Activated CD4-positive, alpha-beta T cell treated with anti-CD3 and anti-CD28 coated beads, Interleukin-2, Interleukin-6, amounts not matched to agents 100 ng/mL and 50 ng/mL, durations not matched to agents 16 hours and 8 hours (primary cell): ENCODE results near the gene ZMIZ1.
"Not testable (repeated sequence)": the region's sequence is repeated elsewhere in the genome, so short reads cannot be mapped to it uniquely, and the experiment has no call there.

Experiments
- DNase-seq: peaks from one replicate; pipeline ENCODE4 v3.0.0-alpha.2; 2020

ZMIZ1 gene

DNA sequence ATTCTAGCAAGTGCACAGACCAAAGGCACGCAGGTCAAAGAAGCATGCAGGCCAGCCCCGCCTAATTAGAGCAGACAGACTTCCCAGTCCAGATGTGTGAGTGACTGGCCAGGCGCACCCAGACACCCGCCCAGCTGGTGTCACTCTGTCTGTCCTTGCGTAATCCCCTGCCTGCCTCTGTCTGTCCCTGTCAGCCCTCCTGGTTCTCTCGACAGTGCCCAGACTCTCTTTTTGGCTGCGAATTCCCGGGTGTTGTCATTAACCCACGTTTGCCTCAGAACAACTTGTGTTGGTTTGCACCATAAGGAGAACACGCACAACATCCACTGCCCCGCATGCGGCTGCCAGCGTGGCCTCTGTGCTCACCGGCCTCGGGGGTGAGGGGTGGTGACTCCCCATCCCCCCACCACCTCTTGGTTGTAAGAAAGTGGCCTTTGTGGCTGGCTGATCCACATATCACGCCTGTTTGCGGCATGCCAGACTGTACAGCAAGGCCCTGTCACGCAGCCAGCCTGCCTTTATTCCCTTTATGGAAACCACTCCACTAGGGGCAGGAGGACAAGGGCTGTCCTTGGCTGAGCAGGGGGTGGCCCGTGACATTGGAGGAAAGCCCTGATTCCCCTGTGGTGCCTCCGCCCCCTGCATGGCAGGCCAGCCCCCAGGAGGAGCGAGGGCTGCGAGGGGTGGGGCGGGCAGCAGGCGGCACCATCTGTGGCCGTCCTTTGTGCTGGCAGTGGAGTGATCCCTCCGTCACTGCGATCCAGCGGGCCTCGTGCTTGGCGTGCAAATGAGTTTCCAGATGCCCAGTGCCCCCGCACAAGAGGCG lies 205.7 kb downstream of the ZMIZ1 start:
- no peak for DNase-seq

DNA sequence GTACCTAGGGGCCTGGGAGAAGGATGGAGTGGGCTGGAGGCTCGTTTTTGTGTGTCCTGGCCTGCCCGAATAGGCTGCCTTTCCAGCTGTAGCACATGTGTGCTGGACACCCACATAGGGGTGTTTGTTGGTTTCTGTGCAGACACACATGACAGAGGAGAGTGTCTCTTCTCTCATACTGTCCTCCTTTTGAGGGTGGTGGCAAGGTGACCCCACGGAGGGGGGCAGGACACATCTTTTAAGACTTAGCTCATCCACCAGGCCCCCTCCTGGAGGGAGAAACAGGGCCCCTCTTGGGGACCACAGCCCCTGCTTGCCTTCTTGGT lies 206.3 kb downstream of the ZMIZ1 start:
- no peak for DNase-seq

DNA sequence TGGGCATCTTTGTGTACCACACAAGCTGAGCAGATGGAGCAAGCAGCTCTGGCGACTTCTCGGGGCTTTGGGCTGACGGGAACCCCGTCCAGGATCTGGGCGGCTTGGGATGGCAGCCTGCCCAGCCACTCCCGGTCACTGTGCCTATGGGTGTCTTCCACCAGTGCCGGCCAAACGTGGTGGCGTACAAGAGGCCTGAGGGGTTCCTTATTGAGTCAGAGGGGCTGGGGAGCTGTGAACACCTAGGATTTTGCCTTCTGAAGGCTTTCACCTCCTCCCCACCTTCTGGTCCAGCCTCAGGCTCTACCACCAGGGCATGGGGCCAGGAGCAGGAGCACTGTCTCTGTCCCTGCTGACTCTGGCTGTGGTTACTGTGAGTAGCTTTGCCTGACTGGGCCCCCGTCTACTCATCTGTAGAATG lies 206.7 kb downstream of the ZMIZ1 start:
- no peak for DNase-seq

DNA sequence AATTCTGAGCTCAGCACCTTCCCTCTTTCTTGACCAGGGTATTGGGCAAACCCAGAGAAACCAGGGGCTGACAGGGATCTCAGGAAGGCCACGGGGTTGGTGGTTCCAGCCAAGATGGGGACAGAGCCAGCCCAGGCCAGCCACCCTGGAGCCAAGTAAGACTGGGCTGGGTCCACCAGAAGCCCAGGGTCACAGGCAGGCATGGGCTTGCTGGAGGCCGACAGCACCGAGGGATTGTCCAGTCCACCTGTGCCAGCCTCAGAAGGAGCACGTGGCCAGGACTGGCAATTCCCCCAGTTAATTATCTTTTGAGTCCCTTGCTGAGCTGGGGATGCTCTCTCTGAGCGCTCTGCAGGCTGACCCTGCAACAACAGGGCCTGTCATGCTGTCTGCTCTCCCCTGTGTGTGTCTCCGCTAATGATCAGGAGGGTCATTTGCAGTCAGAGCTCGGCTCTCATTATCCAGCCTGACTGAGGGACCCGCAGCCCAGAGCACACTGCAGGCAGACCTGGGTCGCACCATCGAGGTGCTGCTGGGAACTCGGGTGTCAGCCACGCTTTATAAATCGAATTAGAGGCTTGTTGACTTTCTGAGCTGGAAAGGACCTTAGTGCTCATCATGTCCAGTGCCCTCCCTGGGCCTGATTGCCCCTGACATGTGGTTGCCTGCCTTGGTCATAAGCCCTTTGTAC lies 209.0 kb downstream of the ZMIZ1 start:
- DNase-seq: no peak

DNA sequence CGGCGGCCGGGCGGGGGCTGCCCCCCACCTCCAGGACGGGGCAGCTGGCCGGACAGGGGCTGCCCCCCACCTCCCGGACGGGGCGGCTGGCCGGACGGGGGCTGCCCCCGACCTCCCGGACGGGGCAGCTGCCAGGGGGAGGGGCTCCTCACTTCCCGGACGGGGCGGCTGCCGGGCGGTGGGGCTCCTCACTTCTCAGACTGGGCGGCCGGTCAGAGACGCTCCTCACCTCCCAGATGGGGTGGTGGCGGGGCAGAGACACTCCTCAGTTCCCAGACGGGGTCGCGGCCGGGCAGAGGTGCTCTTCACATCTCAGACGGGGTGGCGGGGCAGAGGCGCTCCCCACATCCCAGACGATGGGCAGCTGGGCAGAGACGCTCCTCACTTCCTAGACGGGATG lies 210.3 kb downstream of the ZMIZ1 start:
- DNase-seq: not testable (repeated sequence)

DNA sequence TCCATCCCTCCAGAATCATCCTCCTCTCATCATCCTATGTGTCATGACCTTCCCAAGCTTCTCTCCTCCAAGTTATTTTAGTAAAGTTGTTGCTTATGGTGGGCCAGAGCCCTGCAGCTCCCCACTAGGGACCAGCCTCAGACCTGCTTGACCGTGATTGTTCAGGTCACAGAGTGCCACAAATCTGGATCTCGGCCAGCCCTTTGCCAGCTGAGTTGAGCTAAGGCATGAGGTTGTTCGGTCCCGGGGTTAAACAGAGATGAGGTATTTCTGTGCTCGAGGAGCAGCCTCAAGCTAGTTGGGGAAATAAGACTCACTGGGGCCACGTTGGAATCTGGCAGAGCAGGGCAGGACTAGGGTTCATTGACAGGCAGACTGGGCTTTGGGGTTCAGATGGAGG lies 212.2 kb downstream of the ZMIZ1 start:
- DNase-seq: no peak

DNA sequence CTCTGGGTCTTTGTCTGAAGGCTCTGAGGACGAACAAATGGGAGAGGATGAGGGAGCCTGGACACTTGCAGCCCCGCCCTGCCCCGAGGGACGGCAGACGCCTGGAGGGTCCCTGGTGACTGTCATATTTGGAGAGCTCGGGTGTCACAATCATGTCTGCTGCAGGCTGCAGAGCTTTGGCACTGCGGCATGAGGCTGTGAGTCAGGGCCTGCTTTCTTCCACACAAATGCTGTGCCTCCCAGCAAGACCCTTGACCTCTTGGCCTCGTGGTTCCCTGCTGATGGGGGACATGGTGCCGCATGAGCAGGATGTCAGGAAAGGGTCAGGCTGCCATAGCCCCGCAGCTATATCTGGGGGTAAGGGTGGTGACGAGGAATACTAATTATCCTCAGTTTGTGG lies 213.6 kb downstream of the ZMIZ1 start:
- no peak for DNase-seq

DNA sequence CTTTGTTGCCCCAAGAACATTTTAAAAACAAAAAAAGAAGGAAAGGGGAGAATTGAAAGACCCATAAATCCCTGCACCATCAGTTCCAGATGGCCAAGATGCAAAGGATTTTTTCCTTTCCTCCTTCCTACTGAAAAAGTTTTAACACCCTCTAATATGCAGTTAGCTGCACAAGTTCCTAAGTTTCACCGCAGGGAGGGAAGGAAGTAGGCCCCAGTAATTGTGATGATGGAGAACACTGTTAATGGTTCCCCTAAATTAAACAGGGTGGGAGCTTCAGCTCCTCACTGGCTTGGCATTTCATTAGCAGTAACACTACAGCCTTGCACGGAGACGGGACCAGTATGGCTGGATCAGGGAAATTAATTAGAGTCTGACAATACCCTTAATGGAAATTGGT lies 214.8 kb downstream of the ZMIZ1 start:
- no peak for DNase-seq

DNA sequence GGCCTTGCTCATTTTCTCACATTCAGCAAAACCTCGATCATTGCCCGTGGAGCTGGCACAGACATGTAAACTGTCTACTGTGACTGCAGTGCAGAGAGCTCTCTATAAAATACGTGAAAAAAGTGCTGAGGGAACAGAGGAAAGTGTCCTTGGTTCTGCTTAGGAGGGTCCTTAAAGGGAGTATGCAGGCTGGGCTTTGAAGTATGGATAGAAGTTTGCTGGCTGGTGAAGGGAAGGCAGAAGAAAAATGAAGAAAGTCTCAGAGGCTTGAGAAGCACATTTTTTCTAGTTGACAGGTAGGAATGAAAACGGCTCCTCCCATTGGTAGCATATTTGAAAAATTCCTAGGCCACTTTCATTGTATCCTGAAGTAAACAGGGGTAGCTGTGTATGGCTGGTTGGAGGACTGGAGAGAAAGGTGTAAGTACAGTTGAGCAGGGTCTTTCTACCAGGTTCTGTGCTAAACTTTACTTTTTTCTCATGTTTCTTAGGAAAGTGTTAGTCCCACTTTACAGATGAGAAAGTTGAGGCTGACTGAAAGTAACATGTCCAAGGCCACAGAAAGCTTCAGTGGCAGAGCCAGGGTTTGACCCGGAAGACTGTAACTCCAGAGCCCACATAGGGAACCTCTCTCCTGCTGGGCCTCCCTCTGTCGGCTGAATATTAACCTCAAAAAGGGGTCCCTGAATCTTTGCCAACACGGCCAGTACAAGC lies 215.5 kb downstream of the ZMIZ1 start:
- no peak for DNase-seq

DNA sequence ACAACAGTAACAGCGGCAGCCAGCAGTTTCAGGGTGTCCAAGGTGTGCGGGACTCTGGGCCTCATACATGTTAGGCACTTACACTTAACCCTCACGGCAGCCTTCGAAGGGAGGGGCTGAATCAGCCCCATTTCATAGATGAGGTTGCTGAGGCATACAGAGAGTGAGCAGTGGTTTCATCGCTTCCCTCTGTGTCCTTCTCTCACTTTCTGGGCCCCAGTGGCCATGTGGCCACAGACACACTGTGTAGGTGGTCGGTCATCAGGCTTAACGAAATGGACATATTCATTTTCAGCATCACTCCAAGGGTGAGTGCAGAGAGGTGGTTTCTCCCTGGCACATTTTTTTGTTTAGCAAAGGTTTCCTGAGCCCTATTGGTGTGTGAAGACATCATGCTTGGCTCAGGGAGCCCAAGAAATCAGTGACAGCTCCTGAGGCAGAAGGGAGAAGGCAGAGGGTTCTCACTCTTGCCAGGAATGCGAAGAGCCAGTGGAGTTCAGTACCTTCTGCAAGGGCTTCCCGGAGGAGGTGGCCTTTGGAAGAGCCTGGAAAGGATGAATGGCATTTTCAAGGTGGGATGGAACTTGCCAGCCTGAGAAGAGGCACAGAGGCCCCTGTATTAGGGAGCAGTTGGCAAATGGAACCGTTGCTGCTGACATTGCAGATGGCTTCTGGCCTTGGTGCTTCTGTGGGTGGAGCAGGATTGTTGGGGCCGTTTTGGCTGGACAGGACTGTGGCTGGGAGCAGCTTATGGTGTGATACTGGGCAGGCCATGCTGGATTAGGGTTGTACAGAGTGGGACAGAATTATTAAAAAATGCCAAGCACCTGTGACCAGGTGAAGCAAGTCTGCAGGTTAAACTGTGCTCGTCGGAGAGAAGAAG lies 216.8 kb downstream of the ZMIZ1 start:
- DNase-seq: peak; percentile 89

DNA sequence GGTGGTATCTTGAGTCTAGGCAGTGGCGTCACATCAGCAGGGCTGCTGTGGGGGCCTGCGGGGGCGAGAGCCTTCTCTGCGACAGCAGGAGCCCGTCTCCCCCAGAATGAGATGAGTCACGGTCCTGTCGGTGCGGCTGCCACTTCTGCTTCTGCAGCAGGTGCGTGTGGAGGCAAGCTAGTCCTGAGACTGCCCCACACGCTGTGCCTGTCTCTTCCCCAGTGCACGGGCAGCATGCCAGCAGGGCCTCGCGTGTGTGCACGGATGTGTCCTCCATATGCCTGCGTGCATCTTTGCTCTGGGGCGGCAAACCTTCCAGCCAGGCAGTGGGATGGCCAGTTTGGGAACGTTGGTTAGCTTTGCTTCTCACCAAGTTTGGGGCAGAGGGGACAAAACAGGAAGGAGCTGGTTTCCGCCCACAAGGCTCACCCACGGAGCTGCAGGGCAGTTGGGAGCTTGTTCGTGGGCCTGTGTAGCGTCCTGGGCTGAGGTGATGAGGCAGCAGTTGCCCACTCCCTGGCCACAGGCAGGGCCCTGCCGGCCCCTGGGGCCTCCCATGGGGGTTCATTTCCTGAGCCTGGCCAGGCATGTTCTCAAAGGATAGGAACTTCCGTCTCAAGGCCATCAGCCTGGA lies 217.7 kb downstream of the ZMIZ1 start:
- DNase-seq: peak; percentile 89

DNA sequence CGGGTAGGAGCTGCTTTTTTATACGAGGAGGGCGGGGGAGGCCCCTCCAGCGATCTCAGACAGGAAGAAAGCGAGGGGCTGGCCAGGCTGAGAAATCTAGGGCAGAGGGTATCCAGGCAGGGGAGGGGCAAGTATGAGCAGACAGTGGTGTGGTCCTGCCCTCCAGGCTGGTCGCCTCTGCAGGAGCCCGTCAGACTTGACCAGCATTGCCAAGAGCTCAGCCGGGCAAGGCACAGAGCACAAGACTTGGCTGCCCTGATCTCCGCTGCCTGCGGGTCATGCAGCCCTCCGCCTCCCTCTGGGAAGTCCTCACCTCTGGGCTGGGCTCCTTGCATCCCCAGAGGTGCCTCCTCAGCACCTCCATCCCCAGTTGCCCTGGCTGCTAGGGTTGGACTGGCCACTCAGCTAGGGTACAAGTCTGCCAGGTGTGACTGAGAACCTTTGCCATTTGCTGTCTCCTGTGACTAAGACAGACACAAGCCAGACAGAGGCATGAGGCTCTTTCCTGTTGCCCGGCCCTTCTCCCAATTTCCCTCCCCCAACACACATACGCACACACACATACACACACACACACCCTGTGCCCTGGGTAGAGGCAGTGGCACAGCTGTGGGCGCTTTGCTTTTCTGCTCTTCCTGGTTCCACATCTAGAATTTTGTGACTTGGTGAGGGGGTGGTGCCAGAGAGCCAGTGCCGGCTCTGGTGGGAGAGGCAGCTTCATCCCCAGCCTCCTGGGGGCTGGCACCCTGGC lies 219.4 kb downstream of the ZMIZ1 start:
- DNase-seq: no peak

DNA sequence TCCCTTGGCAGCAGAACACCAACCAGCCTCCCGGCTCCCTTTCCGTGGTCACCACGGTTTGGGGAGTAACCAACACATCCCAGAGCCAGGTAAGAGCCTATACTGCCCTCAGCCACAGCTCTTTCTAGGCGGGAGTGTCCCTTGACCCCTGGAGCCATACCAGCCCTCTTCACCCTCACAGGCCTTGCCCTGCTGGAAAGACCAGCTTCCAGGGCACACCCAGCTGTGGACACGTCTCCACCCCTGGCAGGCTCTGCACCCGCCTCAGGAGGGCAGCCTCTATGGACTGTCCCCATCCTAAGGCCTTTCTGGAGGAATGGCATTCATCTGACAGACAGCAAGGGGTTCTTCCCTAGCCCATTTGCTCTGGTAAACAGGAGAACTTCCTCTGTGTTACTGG lies 221.0 kb downstream of the ZMIZ1 start:
- DNase-seq: no peak

DNA sequence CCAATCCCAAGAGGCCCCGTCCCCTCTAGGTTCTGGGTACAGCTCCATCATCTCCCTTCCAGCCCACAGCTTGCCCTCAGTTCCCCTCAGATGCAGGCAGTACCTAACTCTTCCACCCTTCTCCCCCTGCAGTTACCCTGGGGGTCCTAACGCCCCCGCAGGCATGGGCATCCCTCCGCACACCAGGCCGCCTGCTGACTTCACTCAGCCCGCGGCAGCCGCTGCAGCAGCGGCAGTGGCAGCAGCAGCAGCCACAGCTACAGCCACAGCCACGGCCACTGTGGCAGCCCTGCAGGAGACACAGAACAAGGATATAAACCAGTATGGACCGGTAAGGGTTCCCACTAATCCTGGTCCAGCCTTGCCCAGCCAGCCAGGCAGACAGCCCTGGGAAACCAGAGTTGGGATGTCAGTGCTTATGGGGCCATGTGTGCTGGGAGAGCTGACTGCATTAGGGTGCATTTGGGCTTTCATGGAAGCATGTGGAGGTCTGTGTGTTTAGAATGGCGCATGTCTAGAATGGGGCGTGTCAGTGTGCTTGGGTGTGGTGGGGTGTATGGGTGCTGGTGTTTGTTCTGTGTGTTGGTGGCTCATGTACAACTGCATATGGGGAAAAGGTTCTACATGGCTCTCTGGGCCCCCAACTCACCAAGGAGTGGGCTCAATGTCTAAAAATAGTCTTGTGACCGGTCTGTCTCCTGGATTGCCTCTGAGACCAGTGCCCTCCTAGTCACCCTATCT lies 223.4 kb downstream of the ZMIZ1 start:
- no peak for DNase-seq

DNA sequence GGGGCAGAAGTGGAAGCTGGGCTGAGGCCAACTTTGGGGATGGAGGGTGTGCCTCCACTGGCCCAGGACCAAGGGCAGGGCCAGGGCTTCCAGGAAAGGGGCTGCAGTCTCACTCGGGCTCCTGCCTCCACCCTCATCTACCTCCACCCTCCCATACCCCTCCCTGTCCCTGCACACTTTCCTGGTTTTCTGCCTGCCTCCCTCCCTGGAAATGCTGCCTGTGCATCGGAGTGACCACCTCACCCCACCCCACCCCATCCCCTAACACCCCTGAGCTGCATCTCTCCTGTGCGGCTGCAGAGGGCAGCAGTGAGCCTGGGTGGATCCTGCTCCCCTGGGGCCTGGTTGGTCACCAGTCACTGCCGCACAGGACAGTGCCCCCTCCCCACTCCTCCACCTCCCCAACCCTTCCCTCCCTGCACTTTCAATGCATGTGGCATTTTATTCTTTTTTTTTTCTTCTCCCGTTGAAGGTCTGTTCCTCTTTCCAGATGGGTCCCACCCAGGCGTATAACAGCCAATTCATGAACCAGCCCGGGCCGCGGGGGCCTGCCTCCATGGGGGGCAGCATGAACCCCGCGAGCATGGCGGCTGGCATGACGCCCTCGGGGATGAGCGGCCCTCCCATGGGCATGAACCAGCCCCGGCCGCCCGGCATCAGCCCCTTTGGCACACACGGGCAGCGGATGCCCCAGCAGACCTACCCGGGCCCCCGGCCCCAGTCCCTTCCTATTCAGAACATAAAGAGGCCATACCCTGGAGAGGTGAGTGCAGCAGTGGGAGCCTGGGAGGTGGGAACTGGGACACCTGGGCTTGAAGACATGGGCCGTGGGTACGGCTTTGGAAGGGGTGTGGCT lies 224.4 kb downstream of the ZMIZ1 start:
- peak; percentile 61 for DNase-seq

DNA sequence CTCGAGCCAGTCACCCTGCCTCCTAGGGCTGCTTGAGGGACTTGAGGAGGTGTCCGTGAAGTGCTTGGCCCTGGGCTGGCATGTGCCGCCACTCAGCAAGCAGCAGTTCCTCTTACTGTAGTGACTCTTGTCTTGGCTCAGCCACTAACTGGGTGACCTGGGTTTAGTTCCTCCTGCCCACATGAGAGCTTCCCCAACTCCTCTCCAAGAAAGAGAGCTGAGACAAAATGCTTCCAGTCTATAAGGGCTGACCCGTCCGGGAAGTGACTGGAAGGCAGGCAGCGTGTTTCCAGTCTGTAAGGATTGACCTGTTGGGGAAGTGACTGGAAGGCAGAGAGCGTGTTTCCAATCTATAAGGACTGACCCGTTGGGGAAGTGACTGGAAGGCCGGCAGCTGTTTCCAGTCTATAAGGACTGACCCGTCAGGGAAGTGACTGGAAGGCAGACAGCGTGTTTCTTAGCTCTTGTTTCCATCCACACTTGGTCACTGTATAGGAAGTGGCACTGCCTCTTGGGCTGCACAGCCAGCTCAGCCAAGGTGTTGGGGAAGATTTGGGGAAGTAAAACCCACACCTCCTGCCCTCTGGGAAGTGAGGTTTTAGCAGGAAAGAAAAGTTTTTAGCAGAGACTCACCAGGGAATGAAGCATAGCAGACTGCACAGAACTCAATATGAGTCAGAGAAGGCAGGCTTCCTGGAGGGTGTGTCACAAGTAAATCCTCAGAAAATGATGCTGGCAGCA lies 225.2 kb downstream of the ZMIZ1 start:
- peak; percentile 14 for DNase-seq

DNA sequence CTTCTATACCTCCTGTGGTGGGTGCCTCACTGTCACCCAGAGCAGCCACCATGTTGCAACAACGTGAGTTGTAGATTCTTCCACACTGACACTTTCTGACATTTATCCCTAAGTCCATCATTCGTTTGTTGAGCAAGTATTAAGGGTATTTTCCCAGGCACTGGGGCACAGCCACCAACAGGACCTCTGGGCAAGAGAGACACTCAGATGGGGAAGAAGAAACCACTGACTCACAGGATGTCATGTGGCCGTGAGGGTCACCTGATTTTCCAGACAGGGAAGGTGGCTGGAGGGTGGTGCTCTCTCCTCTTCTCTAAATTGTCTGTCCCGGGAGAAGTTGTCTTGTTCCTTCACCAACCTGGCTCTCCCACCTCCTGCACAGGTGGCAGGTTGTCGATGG lies 226.8 kb downstream of the ZMIZ1 start:
- peak; percentile 44 for DNase-seq

DNA sequence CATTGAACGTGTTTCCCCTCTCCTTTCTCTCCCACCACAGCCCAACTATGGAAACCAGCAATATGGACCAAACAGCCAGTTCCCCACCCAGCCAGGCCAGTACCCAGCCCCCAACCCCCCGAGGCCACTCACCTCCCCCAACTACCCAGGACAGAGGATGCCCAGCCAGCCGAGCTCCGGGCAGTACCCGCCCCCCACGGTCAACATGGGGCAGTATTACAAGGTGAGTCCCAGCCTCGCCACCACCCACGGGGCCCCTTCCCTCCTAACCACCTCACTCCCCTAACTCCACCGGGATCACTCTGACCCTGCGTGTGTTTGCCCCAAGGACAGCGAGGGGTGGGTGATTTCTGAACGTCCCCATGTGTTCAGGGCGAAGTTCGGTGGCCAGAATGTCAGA lies 227.7 kb downstream of the ZMIZ1 start:
- DNase-seq: no peak
